Kidney (tissue), 14 donors: Measurements from ENCODE around the gene PPFIA1. TPM values are rescaled to one million over a fixed set of nuclear protein-coding genes. Genes with fewer than 3 reads are reported as not detected.
"Not testable (repeated sequence)": the region's sequence is repeated elsewhere in the genome, so short reads cannot be mapped to it uniquely, and the experiment has no call there.

Experiments
- DNase-seq, 5 donors: peaks; one replicate each; pipeline ENCODE4 v3.0.0-alpha.2; 2013 to 2020
- FAIRE-seq: peaks from 2 replicates; lab custom pipeline; 2012; peaks lifted over from hg19 to GRCh38; lab: Jason Lieb, UNC
- H3K27ac ChIP-seq, 2 donors: one replicate each; pipeline ENCODE4 v1.7.0; 2013; ENCODE audit warnings: low read depth in 2 of 2, low read length in 2 of 2, inconsistent platforms in 1 of 2
- H3K27me3 ChIP-seq: one replicate; pipeline ENCODE4 v1.7.1; 2013; ENCODE audit warnings: low read length, inconsistent platforms; ENCODE audit not compliant: control insufficient read depth, insufficient read depth
- H3K36me3 ChIP-seq, 3 donors: one replicate each; pipeline versions ENCODE4 v1.7.0 to v1.7.1; 2013; ENCODE audit warnings: low read length in 3 of 3, control low read depth in 1 of 3, inconsistent platforms in 1 of 3; ENCODE audit not compliant: insufficient read depth in 3 of 3, control insufficient read depth in 2 of 3
- H3K4me1 ChIP-seq, 3 donors: one replicate each; pipeline versions ENCODE4 v1.7.0 to v1.7.1; 2013; ENCODE audit warnings: low read length in 3 of 3, inconsistent platforms in 1 of 3, low read depth in 1 of 3; ENCODE audit not compliant: control insufficient read depth in 2 of 3, insufficient read depth in 2 of 3
- H3K4me3 ChIP-seq, 3 donors: one replicate each; pipeline versions ENCODE4 v1.7.0 to v1.8.1; 2013; ENCODE audit warnings: low read length in 3 of 3, control low read depth in 1 of 3, inconsistent platforms in 1 of 3
- H3K9ac ChIP-seq, 3 donors: one replicate each; pipeline versions ENCODE4 v1.7.0 to v1.7.1; 2013; ENCODE audit warnings: low read length in 3 of 3, control low read depth in 1 of 3, inconsistent platforms in 1 of 3
- H3K9me3 ChIP-seq, 3 donors: one replicate each; pipeline versions ENCODE4 v1.7.0 to v1.7.1; 2013; ENCODE audit warnings: low read length in 3 of 3, control low read depth in 1 of 3, inconsistent platforms in 1 of 3; ENCODE audit not compliant: control insufficient read depth in 2 of 3, insufficient read depth in 1 of 3
- CTCF ChIP-seq: IDR thresholded peaks from 3 replicates; pipeline ENCODE4 v1.5.1; 2012; ENCODE audit warnings: mild to moderate bottlenecking, moderate library complexity, borderline replicate concordance; ENCODE audit not compliant: insufficient read depth; ENCODE audit errors: extremely low read depth
- intact Hi-C: fragments of 100-400 bp; cut with DNase I; formaldehyde crosslinking; loops from one replicate; pipeline ENCODE4 v1.11.1; 2022
- polyA plus RNA-seq: library from polyadenylated mRNA; stranded (reverse); fragments of 350-450 nt; fragmentation: Illumina TruSeq; extraction: RNeasy Lipid Tissue Mini Kit (QIAGEN cat#74804); gene quantifications from one replicate; pipeline ENCODE4 v1.2.3, GENCODE V29; 2014; ENCODE audit warnings: low read depth, low replicate concordance; ENCODE audit not compliant: insufficient read depth
- total RNA-seq: library from RNA; stranded (reverse); fragmentation: NEBNext Ultra II Directional; extraction: Animal tissue kit (Norgen Biotek cat#: 25700); gene quantifications from one replicate; pipeline ENCODE4 v1.2.1, GENCODE V29; 2021
- donor health status: control.
- donor health status: control.
- donor health status: control.
- donor health status: control.
- donor health status: control.
- donor health status: DM: yes; HTN: yes; CAD: no.
- donor health status: Normal renal cell carcinoma (clear cell type).

Gene PPFIA1
- total and polyA plus RNA-seq, 2 donors from 2014 or later = 19.1 to 53.0 TPM

- Histone ChIP-seq H3K9ac (no peak overlapping the region), H3K27me3 (no peaks in the 10 kb centered on the region), H3K4me3 (no peak overlapping the region), H3K9me3 (no peaks in the 10 kb centered on the region), H3K36me3 (peaks cover 0 to 2% (median 0%) of the 10 kb centered on the region in 3 donors), H3K4me1 (peaks cover 0 to 2% (median 0%) of the 10 kb centered on the region in 3 donors), H3K27ac (no peak overlapping the region)
- DNase-seq = no peak
- FAIRE-seq = no peak
- intact Hi-C loops = no loop called here
- TF ChIP-seq CTCF = no peak
Observed at GRCh38 chr11:70387564-70387963, 117.1 kb downstream of the PPFIA1 start.

GRCh38 chr11:70389201-70389600, 118.7 kb downstream of the PPFIA1 start:
- intact Hi-C loops = no loop called here
- FAIRE-seq (no peak), DNase-seq (no peak)
- Histone ChIP-seq H3K9ac (no peak overlapping the region), H3K4me1 (peaks cover 0 to 2% (median 0%) of the 10 kb centered on the region in 3 donors), H3K27me3 (no peaks in the 10 kb centered on the region), H3K27ac (no peak overlapping the region), H3K36me3 (peaks cover 0 to 2% (median 2%) of the 10 kb centered on the region in 3 donors), H3K4me3 (no peak overlapping the region), H3K9me3 (no peaks in the 10 kb centered on the region)
- no peak for TF ChIP-seq CTCF

- FAIRE-seq, H3K36me3 ChIP-seq, H3K27me3 ChIP-seq, H3K4me1 ChIP-seq, H3K9me3 ChIP-seq, DNase-seq, intact Hi-C loops, H3K9ac ChIP-seq, H3K4me3 ChIP-seq, H3K27ac ChIP-seq: not testable (repeated sequence)
Observed at GRCh38 chr11:70390882-70391281, 120.4 kb downstream of the PPFIA1 start.

- FAIRE-seq (no peak), DNase-seq (no peak)
- no peak overlapping the region for H3K27ac ChIP-seq
- no peak overlapping the region for H3K9ac ChIP-seq
- peaks cover 0 to 2% (median 0%) of the 10 kb centered on the region in 3 donors for H3K36me3 ChIP-seq
- peaks cover 0 to 9% (median 4%) of the 10 kb centered on the region in 3 donors for H3K4me1 ChIP-seq
- intact Hi-C loops = no loop called here
- H3K9me3 ChIP-seq = no peaks in the 10 kb centered on the region
- no peak for TF ChIP-seq CTCF
- H3K27me3 ChIP-seq = no peaks in the 10 kb centered on the region
- H3K4me3 ChIP-seq = no peak overlapping the region
Observed at GRCh38 chr11:70394211-70394950, 123.9 kb downstream of the PPFIA1 start.
